HTR-8/SVneo (cell line): ENCODE measurements around the gene INPP5J.

Experiments used
- DNase-seq: peaks from one replicate; pipeline ENCODE4 v3.0.0; 2011; ENCODE audit warnings: low spot score, mixed read lengths; ENCODE audit not compliant: insufficient read length
- FAIRE-seq: peaks from 2 replicates; lab custom pipeline; 2011; peaks lifted over from hg19 to GRCh38; lab: Jason Lieb, UNC

INPP5J gene

GRCh38 chr22:31124290-31124689 is 1.5 kb downstream of the INPP5J start:
- DNase-seq = no peak
- FAIRE-seq = no peak

- no peak for DNase-seq
- FAIRE-seq = no peak
These were observed 2.2 kb downstream of the INPP5J start for GRCh38 chr22:31124811-31125465.

- FAIRE-seq (no peak), DNase-seq (no peak)
These were observed 2.9 kb downstream of the INPP5J start for GRCh38 chr22:31125521-31126117.

- FAIRE-seq (no peak), DNase-seq (no peak)
These were observed 3.5 kb downstream of the INPP5J start for GRCh38 chr22:31126128-31126868.

DNA sequence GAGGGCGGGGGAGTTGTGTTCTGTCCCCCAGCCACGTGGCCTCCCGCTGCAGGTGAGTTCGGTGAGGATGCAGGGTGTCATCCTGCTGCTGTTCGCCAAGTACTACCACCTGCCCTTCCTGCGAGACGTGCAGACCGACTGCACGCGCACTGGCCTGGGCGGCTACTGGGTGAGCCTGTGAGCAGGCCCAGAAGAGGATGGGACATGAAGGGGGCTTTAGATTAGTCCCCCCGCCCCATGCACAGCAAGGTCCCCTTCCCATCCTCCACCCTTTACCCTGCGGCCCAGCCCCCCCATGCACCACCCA is 4.1 kb downstream of the INPP5J start:
- FAIRE-seq (no peak), DNase-seq (no peak)

DNA sequence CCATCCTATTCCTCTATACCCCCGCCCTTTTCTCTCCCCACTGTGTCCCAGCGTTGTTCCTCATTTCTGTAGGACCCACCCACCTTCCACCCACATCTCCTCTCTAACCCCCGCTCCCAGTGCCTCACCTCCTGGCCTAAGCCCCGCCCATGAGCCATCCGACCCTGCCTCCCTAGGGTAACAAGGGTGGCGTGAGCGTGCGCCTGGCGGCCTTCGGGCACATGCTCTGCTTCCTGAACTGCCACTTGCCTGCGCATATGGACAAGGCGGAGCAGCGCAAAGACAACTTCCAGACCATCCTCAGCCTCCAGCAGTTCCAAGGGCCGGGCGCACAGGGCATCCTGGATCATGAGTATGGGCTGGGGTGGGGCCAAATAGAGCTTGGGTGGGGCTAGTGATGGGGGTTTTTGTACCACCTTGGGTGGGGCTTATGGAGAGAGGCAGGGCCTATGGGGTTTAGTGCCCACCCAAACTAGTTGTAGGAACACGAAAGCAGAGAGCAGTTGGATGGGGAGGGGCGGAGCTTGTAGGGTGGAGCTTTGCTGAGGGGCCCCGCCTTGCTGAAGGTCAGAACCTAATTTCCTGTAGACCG is 4.5 kb downstream of the INPP5J start:
- no peak for FAIRE-seq
- no peak for DNase-seq

DNA sequence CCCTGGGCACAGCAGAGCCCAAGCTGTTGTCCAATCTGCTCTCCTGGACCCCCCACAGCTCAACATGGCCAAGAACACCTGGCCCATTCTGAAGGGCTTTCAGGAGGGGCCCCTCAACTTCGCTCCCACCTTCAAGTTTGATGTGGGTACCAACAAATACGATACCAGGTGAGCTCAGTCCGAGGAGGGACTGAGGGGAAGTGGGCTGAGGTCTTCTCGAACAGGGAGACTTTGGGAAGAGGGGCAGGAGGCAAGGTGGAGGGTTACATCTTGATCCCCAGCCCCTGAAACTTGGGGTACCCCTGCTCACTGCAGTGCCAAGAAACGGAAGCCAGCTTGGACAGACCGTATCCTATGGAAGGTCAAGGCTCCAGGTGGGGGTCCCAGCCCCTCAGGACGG is 5.4 kb downstream of the INPP5J start:
- DNase-seq = no peak
- no peak for FAIRE-seq

DNA sequence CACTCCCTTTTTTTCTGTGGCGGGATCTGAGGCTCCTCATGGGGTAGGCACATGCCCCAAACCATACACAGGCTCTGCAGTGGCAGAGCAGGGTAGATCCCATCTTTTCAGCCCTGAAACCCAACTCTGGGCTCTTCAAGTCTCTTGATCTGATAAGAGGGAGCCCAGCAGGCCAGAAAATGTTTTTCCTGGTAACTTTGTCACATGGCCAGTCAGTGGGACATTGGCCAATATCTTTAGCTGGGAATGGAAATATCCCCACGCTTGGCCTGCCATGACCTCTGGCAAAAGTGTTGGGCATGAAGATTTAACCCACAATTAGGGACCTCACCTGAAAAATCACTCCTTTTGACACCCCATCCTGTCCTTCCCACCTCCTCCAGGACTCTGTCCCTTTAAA is 8.1 kb downstream of the INPP5J start:
- DNase-seq (no peak), FAIRE-seq (no peak)

GRCh38 chr22:31133911-31134310 is 11.1 kb downstream of the INPP5J start:
- no peak for FAIRE-seq
- no peak for DNase-seq

GRCh38 chr22:31134688-31135087 is 11.9 kb downstream of the INPP5J start:
- FAIRE-seq (no peak), DNase-seq (no peak)

- DNase-seq (no peak), FAIRE-seq (no peak)
These were observed 12.9 kb downstream of the INPP5J start for GRCh38 chr22:31135706-31136105.

DNA sequence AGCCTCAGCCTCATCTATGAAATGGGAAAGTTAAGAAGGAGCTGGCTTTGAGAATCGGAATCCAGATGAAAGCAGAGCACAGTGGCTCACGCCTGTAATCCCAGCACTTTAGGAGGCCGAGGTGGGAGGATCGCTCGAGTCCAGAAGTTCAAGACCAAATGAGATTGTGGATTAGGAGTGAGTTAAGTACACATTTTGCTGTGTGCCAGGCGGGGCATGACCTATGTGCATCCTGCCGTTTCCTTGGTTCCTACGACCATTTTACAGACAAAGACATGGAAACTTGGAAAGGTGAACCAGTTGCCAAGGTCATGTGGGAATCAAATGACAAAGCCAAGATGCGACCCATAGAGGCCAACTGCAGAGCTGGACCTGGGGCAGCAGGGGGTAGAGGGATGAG is 13.4 kb downstream of the INPP5J start:
- FAIRE-seq = no peak
- no peak for DNase-seq

DNA sequence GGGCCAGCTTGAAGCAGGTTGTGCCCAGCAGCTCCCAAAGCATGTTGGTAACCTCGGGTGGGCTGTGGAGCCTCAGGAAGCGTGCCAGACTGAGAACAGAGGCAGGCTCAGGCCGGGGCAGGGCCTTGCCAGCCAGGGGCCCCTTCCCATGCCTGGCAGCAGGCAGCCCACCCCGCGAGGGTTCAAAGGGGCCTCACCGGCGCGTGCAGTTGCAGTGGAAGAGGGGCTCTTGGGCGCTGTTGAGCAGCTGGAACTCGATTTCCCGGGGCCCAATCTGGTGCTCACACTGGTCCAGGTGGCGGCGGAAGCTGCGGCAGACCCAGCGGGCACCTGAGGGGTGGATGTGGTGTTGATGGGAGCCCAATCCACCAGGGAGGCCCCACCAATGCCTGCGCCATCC is 13.9 kb downstream of the INPP5J start:
- DNase-seq (no peak), FAIRE-seq (no peak)

GRCh38 chr22:31137721-31138120 is 15.0 kb downstream of the INPP5J start:
- no peak for DNase-seq
- no peak for FAIRE-seq

- no peak for FAIRE-seq
- DNase-seq = no peak
These were observed 15.4 kb downstream of the INPP5J start for GRCh38 chr22:31138126-31138525.

GRCh38 chr22:31139066-31139465 is 16.3 kb downstream of the INPP5J start:
- no peak for DNase-seq
- no peak for FAIRE-seq

GRCh38 chr22:31139866-31140716 is 17.3 kb downstream of the INPP5J start, which contains the start of gene PLA2G3:
Gene PLA2G3 (minus strand): TSS chr22:31140508. CDS start chr22:31140354, 154 bp downstream.
- no peak for DNase-seq
- FAIRE-seq = no peak

DNA sequence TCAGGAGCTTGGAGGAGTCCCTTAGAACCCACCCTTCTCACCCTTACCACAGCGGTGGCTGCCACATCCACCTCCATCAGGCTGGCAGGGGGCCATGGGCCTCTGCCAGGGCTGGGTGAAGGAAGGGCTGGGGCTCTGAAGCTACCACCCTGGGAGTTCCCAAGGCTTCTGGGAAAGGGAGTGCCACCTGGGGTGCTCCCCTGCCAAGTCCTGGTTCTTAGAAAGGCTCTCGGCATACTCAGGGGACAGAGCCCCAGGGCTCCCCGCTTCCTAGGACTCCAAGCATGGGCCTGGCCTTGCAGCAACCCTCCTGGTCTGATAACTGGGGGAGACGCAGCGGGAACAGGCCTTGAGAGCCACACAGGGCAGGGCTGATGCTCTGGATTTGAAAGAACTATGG is 18.0 kb downstream of the INPP5J start:
- DNase-seq (no peak), FAIRE-seq (no peak)

- no peak for DNase-seq
- no peak for FAIRE-seq
These were observed 18.8 kb downstream of the INPP5J start for GRCh38 chr22:31141551-31141950.

DNA sequence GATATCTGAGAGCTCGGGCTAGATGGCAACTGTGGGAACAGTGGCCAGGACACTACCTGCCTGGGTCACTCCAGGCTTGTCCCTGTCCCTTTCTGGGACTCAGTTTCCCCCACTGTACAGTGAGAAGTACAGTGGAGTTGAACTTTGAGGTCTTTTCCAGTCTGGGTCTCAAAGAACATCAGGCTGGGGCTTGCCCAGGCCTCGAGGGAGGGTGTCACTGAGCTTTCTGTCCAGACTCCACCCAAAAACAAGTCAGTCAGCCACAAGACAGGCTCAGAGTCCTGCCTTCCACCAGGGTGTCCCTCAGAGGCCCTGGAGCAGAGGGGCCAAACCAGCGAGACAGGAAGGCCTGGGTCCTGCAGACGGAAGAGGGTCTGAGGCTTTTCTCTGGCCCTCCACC is 19.5 kb downstream of the INPP5J start:
- DNase-seq (no peak), FAIRE-seq (no peak)
